Lower lobe of right lung (tissue), 2 donors: ENCODE data around the gene ZNF22. TPM values are rescaled to one million over a fixed set of nuclear protein-coding genes. Genes with fewer than 3 reads are reported as not detected.

ENCODE experiments used
- ATAC-seq, 2 donors: fragments of 200-7000 bp; cut with Tn5 transposase; one replicate each; pipeline ENCODE4 v1.9.1; 2020 to 2022; ENCODE audit warnings: mild to moderate bottlenecking in 2 of 2, moderate library complexity in 2 of 2
- DNase-seq: peaks from one replicate; pipeline ENCODE4 v3.0.0-alpha.2; 2020
- H3K27ac ChIP-seq: fragments of 200-600 bp; one replicate; pipeline ENCODE4 v1.8.0; 2022
- H3K27me3 ChIP-seq: fragments of 200-600 bp; one replicate; pipeline ENCODE4 v1.8.0; 2022; ENCODE audit warnings: low read depth
- H3K36me3 ChIP-seq: fragments of 200-600 bp; one replicate; pipeline ENCODE4 v1.8.0; 2022; ENCODE audit warnings: mild to moderate bottlenecking
- H3K4me1 ChIP-seq: fragments of 200-600 bp; one replicate; pipeline ENCODE4 v1.8.0; 2022
- H3K4me3 ChIP-seq: fragments of 200-600 bp; one replicate; pipeline ENCODE4 v1.8.0; 2022; ENCODE audit warnings: mild to moderate bottlenecking
- H3K9me3 ChIP-seq: fragments of 200-600 bp; one replicate; pipeline ENCODE4 v1.8.0; 2022
- intact Hi-C: fragments of 100-400 bp; cut with DNase I; formaldehyde crosslinking; loops from one replicate; pipeline ENCODE4 v1.11.0; 2022
- total RNA-seq: library from RNA; stranded (reverse); fragmentation: NEBNext Ultra II Directional; extraction: Animal tissue kit (Norgen Biotek cat#: 25700); gene quantifications from one replicate; pipeline ENCODE4 v1.2.1, GENCODE V29; 2021
- TF ChIP-seq, protein P1 (sequence below): fragments of 200-600 bp; IDR thresholded peaks from one replicate; pipeline ENCODE4 v1.8.0; 2022; ENCODE audit warnings: antibody characterized with exemption, mild to moderate bottlenecking
- donor health status: DM: no; HTN: yes; CAD: no; lungs with severe emphysema.

ZNF22 gene
- total RNA-seq, 1 donor from 2014 or later: 22.1 TPM

DNA sequence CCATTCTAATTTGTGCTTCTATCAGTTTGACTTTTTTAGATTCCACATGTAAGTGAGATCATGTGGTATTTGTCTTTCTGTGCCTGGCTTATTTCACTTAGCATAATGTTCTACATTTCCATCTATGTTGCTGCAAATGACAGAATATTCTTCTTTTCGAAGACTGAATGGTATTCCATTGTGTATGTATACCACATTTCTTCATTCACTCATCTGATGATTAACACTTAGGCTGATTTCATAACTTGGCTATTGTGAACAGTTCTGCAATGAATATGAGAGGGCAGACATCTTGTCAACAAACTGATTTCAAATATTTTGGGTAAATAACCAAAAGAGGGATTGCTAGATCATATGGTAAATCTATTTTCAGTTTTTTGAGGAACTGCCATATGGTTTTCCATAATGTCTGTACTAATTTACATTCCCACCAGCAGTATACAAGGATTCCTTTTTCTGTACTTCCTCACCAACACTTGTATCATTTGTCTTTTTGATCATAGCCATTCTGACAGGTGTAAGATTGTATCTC is 52.9 kb downstream of the ZNF22 start:
- no peaks in the 10 kb centered on the region for H3K9me3 ChIP-seq
- DNase-seq (no peak), ATAC-seq (no peak)
- H3K27me3 ChIP-seq: no peaks in the 10 kb centered on the region
- H3K4me3 ChIP-seq: no peak overlapping the region
- no peaks in the 10 kb centered on the region for H3K36me3 ChIP-seq
- TF ChIP-seq, protein P1, sequence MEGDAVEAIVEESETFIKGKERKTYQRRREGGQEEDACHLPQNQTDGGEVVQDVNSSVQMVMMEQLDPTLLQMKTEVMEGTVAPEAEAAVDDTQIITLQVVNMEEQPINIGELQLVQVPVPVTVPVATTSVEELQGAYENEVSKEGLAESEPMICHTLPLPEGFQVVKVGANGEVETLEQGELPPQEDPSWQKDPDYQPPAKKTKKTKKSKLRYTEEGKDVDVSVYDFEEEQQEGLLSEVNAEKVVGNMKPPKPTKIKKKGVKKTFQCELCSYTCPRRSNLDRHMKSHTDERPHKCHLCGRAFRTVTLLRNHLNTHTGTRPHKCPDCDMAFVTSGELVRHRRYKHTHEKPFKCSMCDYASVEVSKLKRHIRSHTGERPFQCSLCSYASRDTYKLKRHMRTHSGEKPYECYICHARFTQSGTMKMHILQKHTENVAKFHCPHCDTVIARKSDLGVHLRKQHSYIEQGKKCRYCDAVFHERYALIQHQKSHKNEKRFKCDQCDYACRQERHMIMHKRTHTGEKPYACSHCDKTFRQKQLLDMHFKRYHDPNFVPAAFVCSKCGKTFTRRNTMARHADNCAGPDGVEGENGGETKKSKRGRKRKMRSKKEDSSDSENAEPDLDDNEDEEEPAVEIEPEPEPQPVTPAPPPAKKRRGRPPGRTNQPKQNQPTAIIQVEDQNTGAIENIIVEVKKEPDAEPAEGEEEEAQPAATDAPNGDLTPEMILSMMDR: no peak
- H3K27ac ChIP-seq: no peak overlapping the region
- H3K4me1 ChIP-seq: no peaks in the 10 kb centered on the region
- intact Hi-C loops: no loop called here

Other genes starting within 250 kb of the ZNF22 start
- gene TMEM72, start 89.6 kb upstream of the ZNF22 start, total RNA-seq: not detected
- 49.0 TPM for gene RASSF4, start 41.1 kb upstream of the ZNF22 start, total RNA-seq
- 108 TPM for gene DEPP1, start 22.1 kb upstream of the ZNF22 start, total RNA-seq